Activated CD8-positive, alpha-beta T cell treated with anti-CD3 and anti-CD28 coated beads for 36 hours (primary cell): ENCODE measurements around the gene MEOX1. TPM values are rescaled to one million over a fixed set of nuclear protein-coding genes. Genes with fewer than 3 reads are reported as not detected.

Experiments
- ATAC-seq: fragments of 200-7000 bp; cut with Tn5 transposase; one replicate; pipeline ENCODE4 v1.10.0; 2021; ENCODE audit warnings: mild to moderate bottlenecking, moderate library complexity
- CTCF ChIA-PET: fragments of 350-600 bp; sonication (Branson Sonifier 250); formaldehyde crosslinking; loops from one replicate; lab custom pipeline; 2021; ENCODE audit warnings: antibody characterized with exemption; lab: Charles Lee
- POLR2A ChIA-PET: fragments of 350-600 bp; sonication (Branson Sonifier 250); formaldehyde crosslinking; loops from one replicate; lab custom pipeline; 2021; ENCODE audit warnings: antibody characterized with exemption; lab: Charles Lee
- DNase-seq: peaks from one replicate; pipeline ENCODE4 v3.0.0-alpha.2; 2020
- H3K27ac Mint-ChIP-seq: one replicate; pipeline ENCODE4 v1.8.0; 2021; ENCODE audit warnings: mild to moderate bottlenecking, mixed read lengths
- H3K27me3 Mint-ChIP-seq: one replicate; pipeline ENCODE4 v1.8.0; 2021; ENCODE audit warnings: mixed read lengths
- H3K36me3 Mint-ChIP-seq: one replicate; pipeline ENCODE4 v1.8.0; 2021; ENCODE audit warnings: low read depth, mixed read lengths
- H3K4me1 Mint-ChIP-seq: one replicate; pipeline ENCODE4 v1.8.0; 2021; ENCODE audit warnings: low read depth, mixed read lengths
- H3K4me3 Mint-ChIP-seq: one replicate; pipeline ENCODE4 v1.8.0; 2021; ENCODE audit warnings: mild to moderate bottlenecking, moderate library complexity, mixed read lengths
- H3K9me3 Mint-ChIP-seq: one replicate; pipeline ENCODE4 v1.8.0; 2021; ENCODE audit warnings: mixed read lengths
- intact Hi-C: fragments of 100-400 bp; cut with micrococcal nuclease; formaldehyde crosslinking; loops from one replicate; pipeline ENCODE4 v1.10.0; 2022
- total RNA-seq, 2 experiments: library from RNA; stranded (reverse); gene quantifications; one replicate each; pipeline ENCODE4 v1.2.3, GENCODE V29; 2021
- TF ChIP-seq, protein P1 (sequence below): fragments of 200-600 bp; IDR thresholded peaks from one replicate; pipeline ENCODE4 v1.8.0; 2022; ENCODE audit warnings: antibody characterized with exemption, mild to moderate bottlenecking

MEOX1 gene
- total RNA-seq, 2 experiments from 2014 or later, result 0.45 to 0.47 TPM

DNA sequence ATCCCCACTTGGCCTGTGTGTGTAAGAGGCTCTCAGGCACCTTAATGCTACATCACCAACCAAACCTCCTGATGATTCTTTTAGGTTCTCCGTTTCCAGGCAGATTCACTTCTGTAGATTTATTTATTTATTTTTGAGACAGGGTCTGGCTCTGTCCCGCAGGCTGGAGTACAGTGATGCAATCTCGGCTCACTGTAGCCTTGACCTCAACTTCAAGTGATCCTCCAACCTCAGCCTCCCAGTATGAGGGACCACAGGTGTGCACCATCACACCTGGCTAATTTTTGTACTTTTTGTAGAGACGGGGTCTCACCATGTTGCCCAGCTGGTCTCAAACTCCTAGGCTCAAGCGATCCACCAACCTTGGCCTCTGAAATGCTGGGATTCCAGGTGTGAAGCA, 12.7 kb upstream of the MEOX1 start:
- Mint-ChIP-seq H3K9me3 (no peaks in the 10 kb centered on the region), H3K36me3 (no peaks in the 10 kb centered on the region), H3K4me3 (no peak overlapping the region), H3K4me1 (peaks cover 11% of the 10 kb centered on the region), H3K27me3 (peaks cover 3% of the 10 kb centered on the region), H3K27ac (no peak overlapping the region)
- POLR2A ChIA-PET, result interaction anchor here (0.9 to 1.5 kb wide), 3 partner anchors 8 to 101 kb away, joined by 4 to 8 read pairs (median 4); no protein-coding TSS in a partner anchor
- ATAC-seq, result no peak
- CTCF ChIA-PET, result interaction anchor here (0.6 to 2.2 kb wide), 40 partner anchors 10 to 190 kb away, joined by 3 to 14 read pairs (median 5); partner anchors contain the start of gene DHX8
- no peak for DNase-seq
- intact Hi-C loops, result no loop called here
- TF ChIP-seq, protein P1, sequence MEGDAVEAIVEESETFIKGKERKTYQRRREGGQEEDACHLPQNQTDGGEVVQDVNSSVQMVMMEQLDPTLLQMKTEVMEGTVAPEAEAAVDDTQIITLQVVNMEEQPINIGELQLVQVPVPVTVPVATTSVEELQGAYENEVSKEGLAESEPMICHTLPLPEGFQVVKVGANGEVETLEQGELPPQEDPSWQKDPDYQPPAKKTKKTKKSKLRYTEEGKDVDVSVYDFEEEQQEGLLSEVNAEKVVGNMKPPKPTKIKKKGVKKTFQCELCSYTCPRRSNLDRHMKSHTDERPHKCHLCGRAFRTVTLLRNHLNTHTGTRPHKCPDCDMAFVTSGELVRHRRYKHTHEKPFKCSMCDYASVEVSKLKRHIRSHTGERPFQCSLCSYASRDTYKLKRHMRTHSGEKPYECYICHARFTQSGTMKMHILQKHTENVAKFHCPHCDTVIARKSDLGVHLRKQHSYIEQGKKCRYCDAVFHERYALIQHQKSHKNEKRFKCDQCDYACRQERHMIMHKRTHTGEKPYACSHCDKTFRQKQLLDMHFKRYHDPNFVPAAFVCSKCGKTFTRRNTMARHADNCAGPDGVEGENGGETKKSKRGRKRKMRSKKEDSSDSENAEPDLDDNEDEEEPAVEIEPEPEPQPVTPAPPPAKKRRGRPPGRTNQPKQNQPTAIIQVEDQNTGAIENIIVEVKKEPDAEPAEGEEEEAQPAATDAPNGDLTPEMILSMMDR, result no peak

DNA sequence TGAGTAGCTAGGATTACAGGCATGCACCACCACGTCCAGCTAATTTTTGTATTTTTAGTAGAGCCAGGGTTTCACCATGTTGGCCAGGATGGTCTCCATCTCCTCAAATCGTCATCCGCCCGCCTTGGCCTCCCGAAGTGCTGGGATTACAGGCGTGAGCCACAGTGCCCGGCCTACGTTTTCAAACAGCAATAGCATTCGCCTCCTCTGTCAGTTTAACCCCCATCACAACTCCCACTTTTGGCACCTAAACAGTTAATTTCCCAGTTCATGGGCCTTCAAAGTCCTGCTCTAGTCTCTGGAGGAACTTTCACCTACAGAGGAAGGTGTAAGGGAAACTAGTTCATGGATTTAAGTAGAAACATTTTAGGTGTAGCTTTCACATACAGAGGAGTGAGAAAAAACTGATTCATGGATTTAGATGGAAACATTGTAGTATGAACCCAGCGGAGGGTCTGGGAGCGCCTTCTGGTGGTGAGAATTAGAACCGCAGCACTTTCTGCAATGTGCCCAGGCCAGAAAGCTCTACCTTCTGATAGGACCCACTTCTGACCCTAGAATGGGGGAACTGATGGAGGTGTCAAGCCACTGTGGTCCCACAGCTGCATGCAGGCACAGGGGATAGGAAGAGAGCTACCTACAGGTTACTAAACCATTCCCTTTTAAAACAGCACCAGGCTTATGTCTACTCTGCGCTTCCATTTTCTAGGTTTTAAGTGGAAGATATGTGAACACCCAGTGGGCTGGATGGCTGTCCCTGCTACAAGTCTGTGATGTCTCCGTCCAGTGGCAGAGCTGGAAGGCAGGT, 12.0 kb upstream of the MEOX1 start:
- no peaks in the 10 kb centered on the region for H3K9me3 Mint-ChIP-seq
- H3K27me3 Mint-ChIP-seq, result peaks cover 3% of the 10 kb centered on the region
- no peak overlapping the region for H3K27ac Mint-ChIP-seq
- ATAC-seq, result peak; percentile 75
- peak; percentile 88 for DNase-seq
- H3K4me1 Mint-ChIP-seq, result peaks cover 11% of the 10 kb centered on the region
- H3K36me3 Mint-ChIP-seq, result no peaks in the 10 kb centered on the region
- intact Hi-C loops, result no loop called here
- CTCF ChIA-PET, result interaction anchor here (0.6 to 2.2 kb wide), 41 partner anchors 10 to 190 kb away, joined by 3 to 14 read pairs (median 5); partner anchors contain the start of gene DHX8
- TF ChIP-seq, protein P1, result peak; percentile 97
- no peak overlapping the region for H3K4me3 Mint-ChIP-seq
- POLR2A ChIA-PET, result interaction anchor here (0.9 to 1.5 kb wide), 4 partner anchors 8 to 100 kb away, joined by 3 to 8 read pairs (median 4); no protein-coding TSS in a partner anchor

DNA sequence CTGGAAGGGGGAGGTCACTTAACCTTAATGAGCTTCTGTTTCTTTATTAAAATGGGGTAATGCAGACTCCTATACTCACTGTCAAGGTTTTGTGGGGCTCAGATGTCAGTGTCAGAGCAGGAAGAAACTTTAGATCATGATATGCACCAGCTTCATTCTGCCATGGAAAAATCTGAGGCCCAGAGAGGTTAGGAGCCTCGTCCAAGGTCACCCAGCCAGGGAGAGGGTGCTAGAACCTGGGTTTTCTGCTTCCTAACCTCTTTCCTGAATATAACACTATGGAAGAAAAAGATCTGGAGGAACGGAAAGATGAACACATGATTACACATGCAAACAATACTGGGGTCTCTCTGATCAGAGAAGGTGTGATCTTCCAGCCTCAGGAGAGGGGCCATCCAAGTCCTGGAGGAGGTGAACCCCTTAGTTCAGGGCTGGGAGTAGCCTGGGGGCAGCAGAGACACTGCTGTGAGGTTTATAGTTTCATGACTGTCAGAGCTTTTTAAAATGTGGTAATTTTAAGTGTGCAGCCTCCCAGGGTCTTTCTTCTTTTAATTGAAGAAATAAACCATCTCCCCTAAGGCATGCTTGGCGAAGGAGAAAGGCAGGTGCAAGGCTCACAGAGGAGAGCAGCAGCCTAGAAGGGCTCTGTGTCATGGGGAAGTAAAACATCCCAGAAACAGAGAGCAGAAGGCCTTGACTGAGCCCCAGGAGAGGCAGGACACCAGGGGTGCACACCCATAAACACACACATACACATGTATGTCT, 10.2 kb upstream of the MEOX1 start:
- ATAC-seq (no peak), DNase-seq (no peak)
- no peak overlapping the region for H3K27ac Mint-ChIP-seq
- no peaks in the 10 kb centered on the region for H3K36me3 Mint-ChIP-seq
- intact Hi-C loops, result no loop called here
- TF ChIP-seq, protein P1, result no peak
- H3K9me3 Mint-ChIP-seq, result no peaks in the 10 kb centered on the region
- ChIA-PET CTCF (interaction anchor here (0.9 kb wide), 1 partner anchor 73 kb away, joined by 3 read pairs; no protein-coding TSS in a partner anchor), POLR2A (interaction anchor here (0.5 kb wide), 1 partner anchor 82 kb away, joined by 3 read pairs; no protein-coding TSS in a partner anchor)
- peaks cover 9% of the 10 kb centered on the region for H3K4me1 Mint-ChIP-seq
- peaks cover 3% of the 10 kb centered on the region for H3K27me3 Mint-ChIP-seq
- no peak overlapping the region for H3K4me3 Mint-ChIP-seq

DNA sequence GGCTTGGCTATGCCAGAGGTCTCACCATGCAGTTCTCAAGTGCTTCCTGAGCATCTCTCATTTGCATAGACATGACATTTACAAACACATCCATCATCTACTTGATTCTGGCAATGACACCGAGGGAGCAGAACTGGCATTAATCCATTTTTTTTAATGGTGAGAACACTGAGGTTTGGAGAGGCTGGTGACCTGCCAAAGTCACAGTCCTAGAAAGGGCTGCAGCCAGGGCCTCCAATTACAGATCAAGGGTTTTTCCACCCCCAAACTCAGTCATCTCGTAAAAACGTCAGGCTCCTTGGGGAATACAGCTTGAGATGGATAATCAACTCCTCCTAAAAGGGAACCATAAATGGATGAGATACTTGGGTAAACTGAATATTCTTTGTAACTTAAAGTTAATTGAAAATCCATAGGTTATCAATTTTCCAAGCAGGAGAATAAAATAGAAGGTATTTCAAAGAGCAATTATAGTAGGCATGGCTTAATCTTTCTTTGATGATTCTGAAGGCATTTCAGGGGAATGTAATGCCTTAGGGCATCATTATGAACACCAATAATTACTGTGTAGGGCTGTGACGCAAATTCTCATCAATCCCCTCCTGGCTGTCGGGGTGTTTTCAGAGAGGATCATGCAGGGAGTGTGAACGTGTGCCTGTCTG, 9.4 kb upstream of the MEOX1 start:
- Mint-ChIP-seq H3K4me3 (no peak overlapping the region), H3K36me3 (no peaks in the 10 kb centered on the region), H3K27ac (no peak overlapping the region), H3K4me1 (peaks cover 9% of the 10 kb centered on the region), H3K27me3 (peaks cover 3% of the 10 kb centered on the region), H3K9me3 (no peaks in the 10 kb centered on the region)
- intact Hi-C loops, result no loop called here
- ChIA-PET CTCF (no interaction called here), POLR2A (interaction anchor here (0.5 kb wide), 1 partner anchor 82 kb away, joined by 3 read pairs; no protein-coding TSS in a partner anchor)
- ATAC-seq (no peak), DNase-seq (no peak)
- TF ChIP-seq, protein P1, result no peak
